Measurements from ENCODE around the gene ALDH1A2. TPM values are rescaled to one million over a fixed set of nuclear protein-coding genes. Genes with fewer than 3 reads are reported as not detected.

Gene ALDH1A2
- polyA plus RNA-seq, 2 donors = 0.24 to 0.27 TPM

GRCh38 chr15:57943171-57943570 lies 122.3 kb downstream of the ALDH1A2 start:
- no peak overlapping the region for H3K27ac ChIP-seq (ENCODE audit: low read depth in 2 of 2, low read length in 1 of 2)
- no peaks in the 10 kb centered on the region for H3K36me3 ChIP-seq (ENCODE audit: control insufficient read depth in 2 of 2, insufficient read depth in 2 of 2, low read length in 1 of 2)
- no peaks in the 10 kb centered on the region for H3K4me1 ChIP-seq (ENCODE audit: control insufficient read depth in 2 of 2, insufficient read depth in 2 of 2, low read length in 1 of 2)
- 91% methylated on average over 5 of the region's 5 CpGs for WGBS, 2 donors
- no peaks in the 10 kb centered on the region for H3K27me3 ChIP-seq (ENCODE audit: control insufficient read depth in 1 of 2, insufficient read depth in 2 of 2, low read length in 2 of 2)
- H3K9me3 ChIP-seq (ENCODE audit: control insufficient read depth in 2 of 2, insufficient read depth in 1 of 2, low read depth in 1 of 2, low read length in 1 of 2) = no peaks in the 10 kb centered on the region
- no peak overlapping the region for H3K4me3 ChIP-seq (ENCODE audit: low read depth in 1 of 2, low read length in 2 of 2)

- Histone ChIP-seq H3K27me3 (ENCODE audit: control insufficient read depth in 1 of 2, insufficient read depth in 2 of 2, low read length in 2 of 2) (no peaks in the 10 kb centered on the region), H3K27ac (ENCODE audit: low read depth in 2 of 2, low read length in 1 of 2) (no peak overlapping the region), H3K4me3 (ENCODE audit: low read depth in 1 of 2, low read length in 2 of 2) (no peak overlapping the region), H3K4me1 (ENCODE audit: control insufficient read depth in 2 of 2, insufficient read depth in 2 of 2, low read length in 1 of 2) (no peaks in the 10 kb centered on the region), H3K36me3 (ENCODE audit: control insufficient read depth in 2 of 2, insufficient read depth in 2 of 2, low read length in 1 of 2) (no peaks in the 10 kb centered on the region), H3K9me3 (ENCODE audit: control insufficient read depth in 2 of 2, insufficient read depth in 1 of 2, low read depth in 1 of 2, low read length in 1 of 2) (no peaks in the 10 kb centered on the region)
- WGBS, 2 donors = 74 to 100% methylated on average over 1 of the region's 1 CpG
Observed at GRCh38 chr15:57941816-57942215, 123.7 kb downstream of the ALDH1A2 start.

GRCh38 chr15:57932348-57932747 lies 133.2 kb downstream of the ALDH1A2 start:
- WGBS, 2 donors = 70 to 76% methylated on average over 2 of the region's 2 CpGs
- no peak overlapping the region for H3K27ac ChIP-seq (ENCODE audit: low read depth in 2 of 2, low read length in 1 of 2)
- no peaks in the 10 kb centered on the region for H3K27me3 ChIP-seq (ENCODE audit: control insufficient read depth in 1 of 2, insufficient read depth in 2 of 2, low read length in 2 of 2)
- peaks cover 0 to 1% of the 10 kb centered on the region in 2 donors for H3K4me1 ChIP-seq (ENCODE audit: control insufficient read depth in 2 of 2, insufficient read depth in 2 of 2, low read length in 1 of 2)
- no peak overlapping the region for H3K4me3 ChIP-seq (ENCODE audit: low read depth in 1 of 2, low read length in 2 of 2)
- no peaks in the 10 kb centered on the region for H3K9me3 ChIP-seq (ENCODE audit: control insufficient read depth in 2 of 2, insufficient read depth in 1 of 2, low read depth in 1 of 2, low read length in 1 of 2)
- H3K36me3 ChIP-seq (ENCODE audit: control insufficient read depth in 2 of 2, insufficient read depth in 2 of 2, low read length in 1 of 2) = no peaks in the 10 kb centered on the region

DNA sequence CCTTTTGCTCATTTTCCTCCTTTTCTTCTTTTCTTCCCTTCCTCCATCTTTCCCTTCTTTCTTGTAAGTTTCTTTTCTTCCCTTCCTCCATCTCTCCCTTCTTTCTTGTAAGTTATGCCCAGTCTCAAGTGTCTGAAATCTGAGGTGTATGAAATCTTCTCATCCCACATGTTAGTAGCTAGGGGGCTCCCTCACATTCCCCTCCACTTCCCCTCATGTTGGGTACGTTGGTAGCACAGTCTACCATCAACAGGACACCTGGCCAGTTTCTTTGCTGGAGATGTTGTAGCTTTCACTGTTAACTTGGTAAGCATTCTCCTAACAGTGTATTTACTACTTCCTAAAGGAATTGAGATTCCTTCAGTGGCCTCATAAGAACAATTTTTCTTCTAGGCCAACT lies 133.9 kb downstream of the ALDH1A2 start:
- Histone ChIP-seq H3K27me3 (ENCODE audit: control insufficient read depth in 1 of 2, insufficient read depth in 2 of 2, low read length in 2 of 2) (no peaks in the 10 kb centered on the region), H3K27ac (ENCODE audit: low read depth in 2 of 2, low read length in 1 of 2) (no peak overlapping the region), H3K4me3 (ENCODE audit: low read depth in 1 of 2, low read length in 2 of 2) (no peak overlapping the region), H3K4me1 (ENCODE audit: control insufficient read depth in 2 of 2, insufficient read depth in 2 of 2, low read length in 1 of 2) (peaks cover 0 to 4% of the 10 kb centered on the region in 2 donors), H3K36me3 (ENCODE audit: control insufficient read depth in 2 of 2, insufficient read depth in 2 of 2, low read length in 1 of 2) (no peaks in the 10 kb centered on the region), H3K9me3 (ENCODE audit: control insufficient read depth in 2 of 2, insufficient read depth in 1 of 2, low read depth in 1 of 2, low read length in 1 of 2) (no peaks in the 10 kb centered on the region)
- 44 to 56% methylated on average over 1 of the region's 1 CpG for WGBS, 2 donors

GRCh38 chr15:57927091-57927631 lies 138.3 kb downstream of the ALDH1A2 start:
- peaks cover 0 to 6% of the 10 kb centered on the region in 2 donors for H3K4me1 ChIP-seq (ENCODE audit: control insufficient read depth in 2 of 2, insufficient read depth in 2 of 2, low read length in 1 of 2)
- no peak overlapping the region for H3K4me3 ChIP-seq (ENCODE audit: low read depth in 1 of 2, low read length in 2 of 2)
- H3K36me3 ChIP-seq (ENCODE audit: control insufficient read depth in 2 of 2, insufficient read depth in 2 of 2, low read length in 1 of 2) = no peaks in the 10 kb centered on the region
- WGBS, 2 donors = 92 to 94% methylated on average over 6 of the region's 6 CpGs
- H3K27ac ChIP-seq (ENCODE audit: low read depth in 2 of 2, low read length in 1 of 2) = no peak overlapping the region
- no peaks in the 10 kb centered on the region for H3K9me3 ChIP-seq (ENCODE audit: control insufficient read depth in 2 of 2, insufficient read depth in 1 of 2, low read depth in 1 of 2, low read length in 1 of 2)
- H3K27me3 ChIP-seq (ENCODE audit: control insufficient read depth in 1 of 2, insufficient read depth in 2 of 2, low read length in 2 of 2) = no peaks in the 10 kb centered on the region

GRCh38 chr15:57925650-57926049 lies 139.9 kb downstream of the ALDH1A2 start:
- 86 to 88% methylated on average over 3 of the region's 3 CpGs for WGBS, 2 donors
- Histone ChIP-seq H3K36me3 (ENCODE audit: control insufficient read depth in 2 of 2, insufficient read depth in 2 of 2, low read length in 1 of 2) (no peaks in the 10 kb centered on the region), H3K4me1 (ENCODE audit: control insufficient read depth in 2 of 2, insufficient read depth in 2 of 2, low read length in 1 of 2) (peaks cover 0 to 6% of the 10 kb centered on the region in 2 donors), H3K27ac (ENCODE audit: low read depth in 2 of 2, low read length in 1 of 2) (no peak overlapping the region), H3K9me3 (ENCODE audit: control insufficient read depth in 2 of 2, insufficient read depth in 1 of 2, low read depth in 1 of 2, low read length in 1 of 2) (no peaks in the 10 kb centered on the region), H3K4me3 (ENCODE audit: low read depth in 1 of 2, low read length in 2 of 2) (no peak overlapping the region), H3K27me3 (ENCODE audit: control insufficient read depth in 1 of 2, insufficient read depth in 2 of 2, low read length in 2 of 2) (no peaks in the 10 kb centered on the region)

- Histone ChIP-seq H3K4me3 (ENCODE audit: low read depth in 1 of 2, low read length in 2 of 2) (no peak overlapping the region), H3K4me1 (ENCODE audit: control insufficient read depth in 2 of 2, insufficient read depth in 2 of 2, low read length in 1 of 2) (peaks cover 0 to 6% of the 10 kb centered on the region in 2 donors), H3K27ac (ENCODE audit: low read depth in 2 of 2, low read length in 1 of 2) (no peak overlapping the region), H3K9me3 (ENCODE audit: control insufficient read depth in 2 of 2, insufficient read depth in 1 of 2, low read depth in 1 of 2, low read length in 1 of 2) (no peaks in the 10 kb centered on the region), H3K27me3 (ENCODE audit: control insufficient read depth in 1 of 2, insufficient read depth in 2 of 2, low read length in 2 of 2) (no peaks in the 10 kb centered on the region), H3K36me3 (ENCODE audit: control insufficient read depth in 2 of 2, insufficient read depth in 2 of 2, low read length in 1 of 2) (no peaks in the 10 kb centered on the region)
- WGBS, 2 donors = 82% methylated on average over 3 of the region's 3 CpGs
Observed at GRCh38 chr15:57924598-57924997, 140.9 kb downstream of the ALDH1A2 start.

GRCh38 chr15:57923750-57924149 lies 141.8 kb downstream of the ALDH1A2 start:
- Histone ChIP-seq H3K36me3 (ENCODE audit: control insufficient read depth in 2 of 2, insufficient read depth in 2 of 2, low read length in 1 of 2) (no peaks in the 10 kb centered on the region), H3K27ac (ENCODE audit: low read depth in 2 of 2, low read length in 1 of 2) (peak overlapping the region in 1 of 2 donors; percentile 62), H3K4me1 (ENCODE audit: control insufficient read depth in 2 of 2, insufficient read depth in 2 of 2, low read length in 1 of 2) (peaks cover 0 to 6% of the 10 kb centered on the region in 2 donors), H3K9me3 (ENCODE audit: control insufficient read depth in 2 of 2, insufficient read depth in 1 of 2, low read depth in 1 of 2, low read length in 1 of 2) (no peaks in the 10 kb centered on the region), H3K4me3 (ENCODE audit: low read depth in 1 of 2, low read length in 2 of 2) (no peak overlapping the region), H3K27me3 (ENCODE audit: control insufficient read depth in 1 of 2, insufficient read depth in 2 of 2, low read length in 2 of 2) (no peaks in the 10 kb centered on the region)
- 35% methylated on average over 3 of the region's 3 CpGs for WGBS, 2 donors

GRCh38 chr15:57923306-57923705 lies 142.2 kb downstream of the ALDH1A2 start:
- H3K4me3 ChIP-seq (ENCODE audit: low read depth in 1 of 2, low read length in 2 of 2) = no peak overlapping the region
- peaks cover 0 to 6% of the 10 kb centered on the region in 2 donors for H3K4me1 ChIP-seq (ENCODE audit: control insufficient read depth in 2 of 2, insufficient read depth in 2 of 2, low read length in 1 of 2)
- no peaks in the 10 kb centered on the region for H3K27me3 ChIP-seq (ENCODE audit: control insufficient read depth in 1 of 2, insufficient read depth in 2 of 2, low read length in 2 of 2)
- H3K36me3 ChIP-seq (ENCODE audit: control insufficient read depth in 2 of 2, insufficient read depth in 2 of 2, low read length in 1 of 2) = no peaks in the 10 kb centered on the region
- H3K9me3 ChIP-seq (ENCODE audit: control insufficient read depth in 2 of 2, insufficient read depth in 1 of 2, low read depth in 1 of 2, low read length in 1 of 2) = no peaks in the 10 kb centered on the region
- H3K27ac ChIP-seq (ENCODE audit: low read depth in 2 of 2, low read length in 1 of 2) = peak overlapping the region in 1 of 2 donors; percentile 62
- 22 to 31% methylated on average over 1 of the region's 1 CpG for WGBS, 2 donors

DNA sequence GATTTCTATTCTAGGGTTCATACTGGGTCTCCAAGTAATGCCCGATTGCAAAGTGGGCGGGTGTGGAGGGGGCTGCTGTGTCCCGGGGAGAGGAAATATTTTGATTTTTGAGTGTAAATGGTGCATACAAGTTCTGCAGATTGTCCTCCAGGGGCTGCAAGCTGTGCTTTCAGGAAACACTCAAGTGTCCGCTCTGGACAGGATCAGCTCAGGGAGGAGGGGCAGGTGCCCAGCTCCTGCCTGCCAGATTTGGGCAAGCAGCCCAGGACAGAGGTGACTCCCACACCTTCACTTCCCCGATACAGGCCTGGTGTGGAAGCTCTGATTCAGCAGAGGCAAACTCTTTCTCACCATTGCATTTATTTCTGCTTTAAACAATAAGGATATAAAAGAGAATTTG lies 142.7 kb downstream of the ALDH1A2 start:
- 52 to 58% methylated on average over 5 of the region's 5 CpGs for WGBS, 2 donors

More for the DNA sequence above, 142.7 kb downstream of the ALDH1A2 start:
- Histone ChIP-seq H3K27ac (ENCODE audit: low read depth in 2 of 2, low read length in 1 of 2) (no peak overlapping the region), H3K36me3 (ENCODE audit: control insufficient read depth in 2 of 2, insufficient read depth in 2 of 2, low read length in 1 of 2) (no peaks in the 10 kb centered on the region), H3K27me3 (ENCODE audit: control insufficient read depth in 1 of 2, insufficient read depth in 2 of 2, low read length in 2 of 2) (no peaks in the 10 kb centered on the region), H3K4me1 (ENCODE audit: control insufficient read depth in 2 of 2, insufficient read depth in 2 of 2, low read length in 1 of 2) (peaks cover 0 to 6% of the 10 kb centered on the region in 2 donors), H3K9me3 (ENCODE audit: control insufficient read depth in 2 of 2, insufficient read depth in 1 of 2, low read depth in 1 of 2, low read length in 1 of 2) (no peaks in the 10 kb centered on the region), H3K4me3 (ENCODE audit: low read depth in 1 of 2, low read length in 2 of 2) (no peak overlapping the region)

Measured in esophagus (tissue), 2 donors.